Loucy (cell line): ENCODE results near the gene ZNF785.

ENCODE experiments used
- CTCF ChIP-seq: fragments of 200-600 bp; sonication (generic); conservative IDR thresholded peaks from 2 replicates; pipeline ENCODE4 v1.5.1; 2014; ENCODE audit warnings: mild to moderate bottlenecking, antibody characterized with exemption, low read length
- EZH2phosphoT487 ChIP-seq: fragments of 200-600 bp; IDR thresholded peaks from 2 replicates; pipeline ENCODE4 v1.6.1; 2018; ENCODE audit warnings: antibody characterized with exemption, mild to moderate bottlenecking, moderate library complexity, borderline replicate concordance

- TF ChIP-seq CTCF = no peak
- no peak for TF ChIP-seq EZH2phosphoT487
These were observed 23.8 kb upstream of the ZNF785 start for GRCh38 chr16:30609002-30609925.
